HepG2 (cell line): ENCODE results near the gene GRB2. TPM values are rescaled to one million over a fixed set of nuclear protein-coding genes. Genes with fewer than 3 reads are reported as not detected.

Experiments
- ASH2L ChIP-seq: fragments of 300-600, 200-600 bp; sonication (generic); IDR thresholded peaks from 2 replicates; pipeline ENCODE4 v1.7.0; 2017; ENCODE audit warnings: low read depth, mild to moderate bottlenecking, moderate library complexity, mixed read lengths, low read length; ENCODE audit not compliant: insufficient read length
- CBX1 ChIP-seq: IDR thresholded peaks from one replicate; pipeline ENCODE4 v1.6.1; 2016; ENCODE audit warnings: antibody characterized with exemption, low read depth
- GATAD1 ChIP-seq: IDR thresholded peaks from 2 replicates; pipeline ENCODE4 v1.6.1; 2016; ENCODE audit warnings: missing genetic modification reagents, missing compliant biosample characterization
- IRF2 ChIP-seq: IDR thresholded peaks from 2 replicates; pipeline ENCODE4 v1.6.1; 2018; ENCODE audit warnings: missing genetic modification reagents, missing compliant biosample characterization
- LCORL ChIP-seq, 2 experiments: fragments of 450-650 bp in 1 of 2; sonication (generic) in 1 of 2; formaldehyde crosslinking in 1 of 2; IDR thresholded peaks; 2 replicates each; pipeline versions ENCODE4 v1.5.0 to v1.6.1; 2017 to 2020; ENCODE audit warnings: antibody characterized with exemption in 1 of 2, missing genetic modification reagents in 1 of 2
- NR2C2 ChIP-seq: sonication (generic); formaldehyde crosslinking; IDR thresholded peaks from 2 replicates; pipeline ENCODE4 v1.4.0; 2020; ENCODE audit warnings: missing genetic modification reagents, mild to moderate bottlenecking, moderate library complexity, borderline replicate concordance
- NR2F6 ChIP-seq, 2 experiments: IDR thresholded peaks; 2 replicates each; pipeline ENCODE4 v1.6.1; 2016; ENCODE audit warnings: antibody characterized with exemption in 1 of 2, mild to moderate bottlenecking in 1 of 2
- SOX13 ChIP-seq, 3 experiments: fragments of 450-650 bp in 1 of 3; sonication (generic) in 1 of 3; formaldehyde crosslinking in 1 of 3; IDR thresholded peaks in 2 of 3; conservative IDR thresholded peaks in 1 of 3; 2 replicates each; pipeline versions ENCODE4 v1.5.0 to v1.6.1; 2016 to 2020; ENCODE audit warnings: antibody characterized with exemption in 1 of 3, mild to moderate bottlenecking in 1 of 3, missing compliant biosample characterization in 1 of 3, missing genetic modification reagents in 1 of 3, moderate library complexity in 1 of 3
- SOX5 ChIP-seq: IDR thresholded peaks from 2 replicates; pipeline ENCODE4 v1.6.1; 2016; ENCODE audit warnings: borderline replicate concordance
- SP2 ChIP-seq: sonication (generic); formaldehyde crosslinking; IDR thresholded peaks from 2 replicates; pipeline ENCODE4 v1.5.1; 2020; ENCODE audit warnings: mild to moderate bottlenecking, missing genetic modification reagents
- ZFP62 ChIP-seq: sonication (generic); formaldehyde crosslinking; IDR thresholded peaks from 2 replicates; pipeline ENCODE4 v1.4.0; 2020; ENCODE audit warnings: missing genetic modification reagents
- ZNF33B ChIP-seq: sonication (generic); formaldehyde crosslinking; IDR thresholded peaks from 2 replicates; pipeline ENCODE4 v1.5.1; 2020; ENCODE audit warnings: mild to moderate bottlenecking, missing genetic modification reagents
- ZNF552 ChIP-seq: sonication (generic); formaldehyde crosslinking; IDR thresholded peaks from 2 replicates; pipeline ENCODE4 v1.9.0; 2022; ENCODE audit warnings: missing genetic modification reagents, mild to moderate bottlenecking, borderline replicate concordance
- ZNF775 ChIP-seq: sonication (generic); formaldehyde crosslinking; IDR thresholded peaks from 2 replicates; pipeline ENCODE4 v1.4.0; 2020; ENCODE audit warnings: missing genetic modification reagents, mild to moderate bottlenecking, moderate library complexity, borderline replicate concordance
- ZNF878 ChIP-seq: sonication (generic); formaldehyde crosslinking; IDR thresholded peaks from 2 replicates; pipeline ENCODE4 v1.8.1; 2023; ENCODE audit warnings: mild to moderate bottlenecking, missing genetic modification reagents, moderate library complexity
- polyA plus RNA-seq, 8 experiments: library from polyadenylated mRNA; depleted of rRNA in 3 of 8; stranded (reverse) in 7 of 8; unstranded in 1 of 8; fragments of >200 nt; fragmentation: Illumina TruSeq in 4 of 8; extraction: Trizol in 4 of 8; gene quantifications; 2 replicates each; pipeline versions ENCODE4 v1.2.1 to v1.2.3, GENCODE V29; 2011 to 2016; ENCODE audit warnings: low read depth in 4 of 8, missing spikeins in 1 of 8, mixed read lengths in 1 of 8; ENCODE audit not compliant: insufficient read depth in 1 of 8
- total RNA-seq, 5 experiments: library from RNA; depleted of rRNA; stranded (reverse); fragments of >200 nt; fragmentation: Illumina TruSeq; extraction: Trizol; gene quantifications; 2 replicates each; pipeline ENCODE4 v1.2.3, GENCODE V29; 2016; ENCODE audit warnings: low read depth in 1 of 5
- TF ChIP-seq, protein P1 (sequence below): sonication (generic); formaldehyde crosslinking; conservative IDR thresholded peaks from 2 replicates; pipeline ENCODE4 v1.4.0; 2020; ENCODE audit warnings: mild to moderate bottlenecking, missing genetic modification reagents, moderate library complexity
- TF ChIP-seq, protein P2 (sequence below): sonication (generic); formaldehyde crosslinking; IDR thresholded peaks from 2 replicates; pipeline ENCODE4 v1.8.0; 2022; ENCODE audit warnings: missing genetic modification reagents, mild to moderate bottlenecking, moderate library complexity, borderline replicate concordance
- TF ChIP-seq, protein P3 (sequence below): sonication (generic); formaldehyde crosslinking; IDR thresholded peaks from 2 replicates; pipeline ENCODE4 v1.8.0; 2022; ENCODE audit warnings: mild to moderate bottlenecking, missing genetic modification reagents, moderate library complexity
- TF ChIP-seq, protein P4 (sequence below): IDR thresholded peaks from 2 replicates; pipeline ENCODE4 v1.6.1; 2016; ENCODE audit warnings: mild to moderate bottlenecking

Gene GRB2
- total and polyA plus RNA-seq, 2 of the 13 experiments (the other 11 are each of a cell fraction or from before 2014, with no cell fraction given), result 84.6 to 92.3 TPM

DNA sequence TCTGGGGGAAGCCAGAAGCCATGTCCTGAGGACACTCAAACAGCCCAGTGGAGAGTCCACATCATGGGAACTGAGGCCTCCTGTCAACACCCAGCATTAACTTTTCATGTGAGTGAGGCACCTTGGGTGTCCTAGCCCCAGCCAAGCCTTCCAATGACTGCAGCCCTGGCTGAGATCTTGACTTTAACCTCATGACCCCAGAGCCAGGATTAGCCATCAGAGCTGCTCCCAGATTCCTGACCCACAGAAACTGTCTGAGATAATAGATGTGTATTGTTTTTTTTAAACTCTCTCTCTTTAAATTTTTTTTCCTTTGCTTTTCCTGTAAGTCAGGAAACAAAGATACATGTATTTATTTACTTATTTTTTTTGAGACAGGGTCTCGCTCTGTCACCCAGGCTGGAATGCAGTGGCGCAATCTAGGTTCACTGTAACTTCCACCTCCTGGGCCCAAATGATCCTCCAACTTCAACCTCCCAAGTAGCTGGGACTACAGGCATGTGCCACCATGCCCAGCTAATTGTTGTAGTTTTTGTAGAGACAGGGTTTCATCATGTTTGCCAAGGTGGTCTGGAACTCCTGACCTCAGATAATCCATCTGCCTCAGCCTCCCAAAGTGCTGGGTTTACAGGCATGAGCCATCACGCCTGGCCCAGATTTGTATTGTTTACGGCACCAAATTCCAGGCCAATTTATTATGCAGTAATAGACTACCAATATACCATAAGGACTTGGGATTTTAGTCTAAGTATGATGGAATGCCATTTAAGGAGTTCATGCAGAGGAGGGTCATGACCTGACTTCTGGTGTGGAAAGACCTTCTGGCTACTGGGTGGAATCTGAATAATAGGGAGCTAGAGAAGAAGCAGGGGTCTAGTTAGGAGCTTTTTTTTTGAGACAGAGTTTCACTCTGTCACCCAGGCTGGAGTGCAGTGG lies 37.0 kb upstream of the GRB2 start (continued):
- TF ChIP-seq, protein P1, sequence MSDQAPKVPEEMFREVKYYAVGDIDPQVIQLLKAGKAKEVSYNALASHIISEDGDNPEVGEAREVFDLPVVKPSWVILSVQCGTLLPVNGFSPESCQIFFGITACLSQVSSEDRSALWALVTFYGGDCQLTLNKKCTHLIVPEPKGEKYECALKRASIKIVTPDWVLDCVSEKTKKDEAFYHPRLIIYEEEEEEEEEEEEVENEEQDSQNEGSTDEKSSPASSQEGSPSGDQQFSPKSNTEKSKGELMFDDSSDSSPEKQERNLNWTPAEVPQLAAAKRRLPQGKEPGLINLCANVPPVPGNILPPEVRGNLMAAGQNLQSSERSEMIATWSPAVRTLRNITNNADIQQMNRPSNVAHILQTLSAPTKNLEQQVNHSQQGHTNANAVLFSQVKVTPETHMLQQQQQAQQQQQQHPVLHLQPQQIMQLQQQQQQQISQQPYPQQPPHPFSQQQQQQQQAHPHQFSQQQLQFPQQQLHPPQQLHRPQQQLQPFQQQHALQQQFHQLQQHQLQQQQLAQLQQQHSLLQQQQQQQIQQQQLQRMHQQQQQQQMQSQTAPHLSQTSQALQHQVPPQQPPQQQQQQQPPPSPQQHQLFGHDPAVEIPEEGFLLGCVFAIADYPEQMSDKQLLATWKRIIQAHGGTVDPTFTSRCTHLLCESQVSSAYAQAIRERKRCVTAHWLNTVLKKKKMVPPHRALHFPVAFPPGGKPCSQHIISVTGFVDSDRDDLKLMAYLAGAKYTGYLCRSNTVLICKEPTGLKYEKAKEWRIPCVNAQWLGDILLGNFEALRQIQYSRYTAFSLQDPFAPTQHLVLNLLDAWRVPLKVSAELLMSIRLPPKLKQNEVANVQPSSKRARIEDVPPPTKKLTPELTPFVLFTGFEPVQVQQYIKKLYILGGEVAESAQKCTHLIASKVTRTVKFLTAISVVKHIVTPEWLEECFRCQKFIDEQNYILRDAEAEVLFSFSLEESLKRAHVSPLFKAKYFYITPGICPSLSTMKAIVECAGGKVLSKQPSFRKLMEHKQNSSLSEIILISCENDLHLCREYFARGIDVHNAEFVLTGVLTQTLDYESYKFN (CRISPR knock-in tag), result peak; percentile 67
- no peak for TF ChIP-seq ZNF878 (CRISPR knock-in tag)
- TF ChIP-seq ZNF775 (CRISPR knock-in tag), result no peak
- TF ChIP-seq SOX13 (IDR thresholded peaks at IDR 0.05), result no peak
- TF ChIP-seq SOX13 (CRISPR knock-in tag; conservative IDR thresholded peaks at IDR 0.05 in 1 of 2, IDR thresholded peaks at IDR 0.05 in 1 of 2), result peak in 1 of 2 experiments; percentile 62; a peak in 1 of 4 replicates
- TF ChIP-seq, protein P2, sequence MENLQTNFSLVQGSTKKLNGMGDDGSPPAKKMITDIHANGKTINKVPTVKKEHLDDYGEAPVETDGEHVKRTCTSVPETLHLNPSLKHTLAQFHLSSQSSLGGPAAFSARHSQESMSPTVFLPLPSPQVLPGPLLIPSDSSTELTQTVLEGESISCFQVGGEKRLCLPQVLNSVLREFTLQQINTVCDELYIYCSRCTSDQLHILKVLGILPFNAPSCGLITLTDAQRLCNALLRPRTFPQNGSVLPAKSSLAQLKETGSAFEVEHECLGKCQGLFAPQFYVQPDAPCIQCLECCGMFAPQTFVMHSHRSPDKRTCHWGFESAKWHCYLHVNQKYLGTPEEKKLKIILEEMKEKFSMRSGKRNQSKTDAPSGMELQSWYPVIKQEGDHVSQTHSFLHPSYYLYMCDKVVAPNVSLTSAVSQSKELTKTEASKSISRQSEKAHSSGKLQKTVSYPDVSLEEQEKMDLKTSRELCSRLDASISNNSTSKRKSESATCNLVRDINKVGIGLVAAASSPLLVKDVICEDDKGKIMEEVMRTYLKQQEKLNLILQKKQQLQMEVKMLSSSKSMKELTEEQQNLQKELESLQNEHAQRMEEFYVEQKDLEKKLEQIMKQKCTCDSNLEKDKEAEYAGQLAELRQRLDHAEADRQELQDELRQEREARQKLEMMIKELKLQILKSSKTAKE (CRISPR knock-in tag), result 0 out of 2 replicates have a peak, but pooled peaks have one; percentile 55
- TF ChIP-seq CBX1, result no peak
- TF ChIP-seq ZNF552, result no peak
- TF ChIP-seq, protein P3, sequence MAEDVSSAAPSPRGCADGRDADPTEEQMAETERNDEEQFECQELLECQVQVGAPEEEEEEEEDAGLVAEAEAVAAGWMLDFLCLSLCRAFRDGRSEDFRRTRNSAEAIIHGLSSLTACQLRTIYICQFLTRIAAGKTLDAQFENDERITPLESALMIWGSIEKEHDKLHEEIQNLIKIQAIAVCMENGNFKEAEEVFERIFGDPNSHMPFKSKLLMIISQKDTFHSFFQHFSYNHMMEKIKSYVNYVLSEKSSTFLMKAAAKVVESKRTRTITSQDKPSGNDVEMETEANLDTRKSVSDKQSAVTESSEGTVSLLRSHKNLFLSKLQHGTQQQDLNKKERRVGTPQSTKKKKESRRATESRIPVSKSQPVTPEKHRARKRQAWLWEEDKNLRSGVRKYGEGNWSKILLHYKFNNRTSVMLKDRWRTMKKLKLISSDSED, result no peak
- peak; percentile 66; the same call in 1 of the 2 replicates for TF ChIP-seq NR2F6 (IDR thresholded peaks at IDR 0.05)
- TF ChIP-seq NR2F6 (CRISPR knock-in tag; IDR thresholded peaks at IDR 0.05), result peak; percentile 75
- TF ChIP-seq, protein P4, sequence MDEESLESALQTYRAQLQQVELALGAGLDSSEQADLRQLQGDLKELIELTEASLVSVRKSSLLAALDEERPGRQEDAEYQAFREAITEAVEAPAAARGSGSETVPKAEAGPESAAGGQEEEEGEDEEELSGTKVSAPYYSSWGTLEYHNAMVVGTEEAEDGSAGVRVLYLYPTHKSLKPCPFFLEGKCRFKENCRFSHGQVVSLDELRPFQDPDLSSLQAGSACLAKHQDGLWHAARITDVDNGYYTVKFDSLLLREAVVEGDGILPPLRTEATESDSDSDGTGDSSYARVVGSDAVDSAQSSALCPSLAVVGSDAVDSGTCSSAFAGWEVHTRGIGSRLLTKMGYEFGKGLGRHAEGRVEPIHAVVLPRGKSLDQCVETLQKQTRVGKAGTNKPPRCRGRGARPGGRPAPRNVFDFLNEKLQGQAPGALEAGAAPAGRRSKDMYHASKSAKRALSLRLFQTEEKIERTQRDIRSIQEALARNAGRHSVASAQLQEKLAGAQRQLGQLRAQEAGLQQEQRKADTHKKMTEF, result 0 out of 2 replicates have a peak, but pooled peaks have one; percentile 25
- no peak for TF ChIP-seq ZFP62
- TF ChIP-seq SOX5 (CRISPR knock-in tag), result peak; percentile 92; the same call in 1 of the 2 replicates
- TF ChIP-seq ASH2L, result peak; percentile 27
- TF ChIP-seq IRF2 (CRISPR knock-in tag), result no peak
- no peak for TF ChIP-seq ZNF33B (CRISPR knock-in tag)
- TF ChIP-seq LCORL (IDR thresholded peaks at IDR 0.05), result no peak
- 0 out of 2 replicates have a peak, but pooled peaks have one; percentile 57 for TF ChIP-seq LCORL (CRISPR knock-in tag; IDR thresholded peaks at IDR 0.05)
- no peak for TF ChIP-seq SP2
- peak; percentile 36; the same call in 1 of the 2 replicates for TF ChIP-seq NR2C2 (CRISPR knock-in tag)
- TF ChIP-seq GATAD1 (CRISPR knock-in tag), result no peak
